GM21528 (cell line): ENCODE results near the gene PILRB.

ENCODE experiments used
- ATAC-seq: cut with Tn5 transposase; IDR thresholded peaks from one replicate; pipeline ENCODE4 v1.9.1; 2021; ENCODE audit warnings: mild to moderate bottlenecking, moderate library complexity; ENCODE audit not compliant: unreplicated experiment, low FRiP score

PILRB gene

DNA sequence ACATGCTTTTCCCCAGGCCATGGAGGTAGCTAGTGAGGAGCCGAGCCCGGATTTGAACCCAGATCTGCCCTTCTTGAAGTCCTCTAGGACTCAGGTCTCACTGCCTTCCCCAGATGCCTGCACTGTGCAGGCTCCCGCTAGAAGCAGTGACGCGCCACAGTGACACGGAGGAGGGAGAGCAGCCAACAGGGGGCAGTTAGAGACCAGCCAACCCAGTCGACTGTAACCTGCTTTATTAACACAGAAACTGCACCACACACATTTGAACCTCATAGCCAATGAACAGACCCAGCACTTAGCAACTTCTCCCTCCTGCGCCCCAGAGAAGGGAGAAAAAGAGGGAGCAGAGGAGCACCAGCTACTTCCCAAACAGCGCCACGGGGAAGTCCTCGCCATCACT, 42.7 kb downstream of the PILRB start:
- ATAC-seq, result no peak

DNA sequence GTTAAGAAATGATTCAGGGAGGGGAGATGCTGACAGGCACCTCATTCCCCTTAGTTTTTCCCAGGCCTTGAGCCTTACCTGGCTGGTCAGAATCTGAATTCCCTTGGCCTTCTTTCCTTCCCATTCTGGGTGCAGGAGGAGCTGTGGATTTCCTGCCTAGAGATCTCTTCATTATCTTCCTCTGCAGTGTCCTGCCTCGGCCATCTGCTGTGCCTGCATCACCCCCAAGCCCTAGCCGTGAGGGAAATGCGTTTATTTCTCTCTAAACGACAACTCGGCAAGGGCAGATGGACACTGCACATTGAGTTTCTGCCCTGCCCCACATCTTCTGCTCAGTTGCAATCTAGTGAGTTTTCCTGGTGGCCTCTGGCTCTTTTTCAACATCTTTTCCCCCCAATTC, 43.9 kb downstream of the PILRB start:
- no peak for ATAC-seq

DNA sequence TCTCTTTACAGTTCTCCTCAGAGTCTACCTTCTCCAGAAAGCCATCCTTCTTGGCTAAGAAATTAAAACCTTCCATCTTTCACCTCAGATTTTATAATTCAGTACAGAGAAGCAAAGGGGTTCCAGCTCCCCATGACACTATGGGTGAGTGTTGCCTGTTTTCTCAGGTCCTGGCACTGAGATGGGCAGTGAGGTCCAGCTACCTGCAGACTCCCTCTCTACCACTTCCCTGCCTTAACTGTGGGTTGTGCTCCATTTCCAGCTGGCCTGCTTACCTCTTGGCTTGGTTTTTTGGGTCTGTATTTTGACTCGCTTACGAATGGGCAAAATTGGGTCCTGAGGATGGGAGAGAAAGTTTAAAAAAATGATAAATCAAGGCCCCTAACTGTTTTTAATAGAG, 44.3 kb downstream of the PILRB start:
- no peak for ATAC-seq

DNA sequence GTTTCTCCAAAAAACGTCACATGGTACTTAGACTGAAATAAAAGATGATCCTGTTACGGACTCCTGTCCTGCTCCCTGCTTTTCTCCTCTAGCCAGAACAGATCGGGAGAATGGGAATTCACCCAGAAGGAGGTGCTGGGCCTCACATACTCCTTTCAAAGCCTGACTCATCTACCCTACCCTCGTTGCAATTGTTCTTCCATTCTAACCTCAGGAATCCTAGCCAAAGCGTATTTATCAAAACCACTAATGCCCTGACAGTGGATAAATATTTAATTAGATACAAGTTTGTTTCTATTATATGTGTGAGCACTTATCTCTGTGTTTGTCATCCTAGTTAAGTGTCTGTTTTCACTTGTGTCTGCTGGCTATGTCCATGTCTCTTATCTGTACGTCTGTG, 48.9 kb downstream of the PILRB start:
- ATAC-seq, result no peak

DNA sequence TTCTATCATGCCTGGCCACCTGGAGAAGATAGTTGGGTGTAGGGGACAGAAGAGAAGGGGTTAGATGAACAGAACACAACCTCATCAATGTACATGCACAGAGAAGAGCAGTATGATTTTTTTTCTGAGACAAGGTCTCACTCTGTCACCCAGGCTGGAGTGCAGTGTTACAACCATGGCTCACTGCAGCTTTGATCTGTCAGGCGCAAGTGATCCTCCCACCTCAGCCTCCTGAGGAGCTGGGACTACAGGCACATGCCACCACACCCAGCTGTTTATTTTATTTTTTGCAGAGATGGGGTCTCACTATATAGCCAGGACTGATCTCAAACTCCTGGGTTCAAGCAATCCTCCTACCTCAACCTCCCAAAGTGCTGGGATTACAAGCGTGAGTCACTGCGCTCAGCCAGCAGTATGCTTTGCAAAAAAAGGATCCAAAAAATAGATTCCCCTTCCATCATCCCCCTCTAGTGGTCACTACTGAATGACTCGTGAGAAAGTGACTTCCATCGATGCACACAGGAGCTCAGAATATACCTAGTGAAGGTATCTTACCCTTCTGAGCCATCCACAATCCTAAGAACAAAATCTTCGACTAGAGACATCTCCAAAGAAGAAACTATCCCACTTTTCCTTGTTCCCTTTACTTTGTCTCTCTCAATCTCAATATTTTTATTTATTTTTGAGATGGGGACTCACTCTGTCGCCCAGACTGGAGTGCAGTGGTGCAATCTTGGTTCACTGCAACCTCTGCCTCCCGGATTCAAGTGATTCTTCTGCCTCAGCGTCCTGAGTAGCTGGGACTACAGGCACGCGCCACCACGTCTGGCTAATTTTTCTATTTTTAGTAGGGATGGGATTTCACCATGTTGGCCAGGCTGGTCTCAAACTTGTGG, 49.6 kb downstream of the PILRB start:
- no peak for ATAC-seq

DNA sequence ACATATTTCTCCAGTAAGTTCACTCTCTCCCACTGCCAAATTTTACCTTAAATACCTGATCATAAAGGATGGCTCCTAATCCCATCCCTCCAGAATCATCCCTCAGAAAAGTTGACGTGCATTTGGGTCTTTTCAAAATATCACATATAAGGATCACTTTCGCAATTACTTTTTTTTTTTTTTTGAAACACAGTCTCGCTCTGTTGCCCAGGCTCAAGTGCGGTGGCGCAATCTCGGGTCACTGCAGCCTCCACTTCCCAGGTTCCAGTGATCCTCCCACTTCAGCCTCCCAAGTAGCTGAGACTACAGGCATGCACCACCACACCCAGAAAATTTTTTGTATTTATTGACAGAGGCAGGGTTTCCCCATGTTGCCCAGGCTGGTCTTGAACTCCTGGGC, 53.2 kb downstream of the PILRB start:
- ATAC-seq, result no peak

DNA sequence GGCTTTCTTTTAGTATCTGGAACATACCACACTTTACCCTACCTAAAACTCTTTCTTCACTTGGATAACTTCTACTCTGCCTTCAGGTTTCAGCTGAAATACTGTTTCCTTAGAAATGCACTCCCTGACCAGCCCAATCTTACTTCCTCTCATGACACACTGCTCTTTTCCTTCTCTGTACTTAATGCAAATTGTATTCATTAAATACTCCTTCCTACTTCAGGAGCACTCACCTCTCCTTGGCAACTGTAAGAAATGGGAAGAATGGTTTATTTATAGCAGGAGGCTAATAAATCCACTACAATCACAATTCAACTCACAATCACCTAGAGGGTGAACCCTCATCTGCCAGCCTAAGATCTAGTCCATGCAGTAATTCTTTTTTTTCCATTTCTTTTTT, 55.4 kb downstream of the PILRB start:
- no peak for ATAC-seq

DNA sequence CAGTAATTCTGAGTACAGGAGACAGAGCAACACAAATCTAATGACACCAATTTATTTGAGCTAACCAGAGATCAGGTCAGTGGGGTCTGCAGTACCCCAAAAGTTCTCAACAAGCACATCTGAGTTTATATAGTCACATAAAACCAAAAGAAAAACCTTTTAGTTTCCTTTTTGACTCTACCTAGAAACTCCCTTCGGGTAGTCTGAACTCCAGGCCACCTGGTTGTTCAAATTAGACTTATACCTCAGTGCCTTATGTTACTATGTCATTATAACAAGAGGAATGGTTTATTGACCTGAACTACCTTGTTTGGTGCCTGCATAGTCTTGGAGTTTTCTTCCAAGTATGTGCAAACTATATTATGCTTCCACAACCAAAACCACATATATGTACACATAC, 56.0 kb downstream of the PILRB start:
- ATAC-seq, result no peak

DNA sequence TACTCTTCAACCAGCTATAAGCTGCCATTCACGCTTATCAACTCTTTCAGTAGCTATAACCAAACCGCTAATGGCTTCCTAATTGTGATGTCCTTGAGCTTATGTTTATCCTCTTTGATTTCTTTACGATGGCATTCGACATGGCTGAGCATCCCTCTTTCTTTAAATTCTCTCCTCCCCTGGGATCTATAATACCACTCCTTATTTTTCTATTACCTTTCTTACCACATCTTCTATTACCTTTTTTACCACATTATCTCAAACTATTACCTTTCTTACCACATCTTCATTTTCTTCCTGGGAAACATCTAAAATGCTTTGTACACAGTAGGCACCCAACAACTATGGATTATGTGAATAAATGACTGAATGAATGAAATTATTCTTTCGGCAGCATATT, 57.5 kb downstream of the PILRB start:
- ATAC-seq, result no peak
